Mesothelial cell of epicardium (in vitro differentiated cells): ENCODE data around the gene AMBP. TPM values are rescaled to one million over a fixed set of nuclear protein-coding genes. Genes with fewer than 3 reads are reported as not detected.
"Not testable (repeated sequence)": the region's sequence is repeated elsewhere in the genome, so short reads cannot be mapped to it uniquely, and the experiment has no call there.

Experiments
- DNase-seq, 2 experiments: peaks; one replicate each; pipeline ENCODE4 v3.0.0; 2021; ENCODE audit warnings: low spot score in 2 of 2; ENCODE audit not compliant: unreplicated experiment in 2 of 2
- H3K27ac Mint-ChIP-seq: 2 replicates; pipeline ENCODE4 v1.8.0; 2021; ENCODE audit warnings: mixed read lengths
- H3K27me3 Mint-ChIP-seq: 2 replicates; pipeline ENCODE4 v1.8.0; 2021; ENCODE audit warnings: low read depth, mixed read lengths
- H3K36me3 Mint-ChIP-seq: 2 replicates; pipeline ENCODE4 v1.8.0; 2021; ENCODE audit warnings: mixed read lengths
- H3K4me1 Mint-ChIP-seq: 2 replicates; pipeline ENCODE4 v1.8.0; 2021; ENCODE audit warnings: mixed read lengths
- H3K4me3 Mint-ChIP-seq: 2 replicates; pipeline ENCODE4 v1.8.0; 2021; ENCODE audit warnings: mild to moderate bottlenecking, moderate library complexity, mixed read lengths
- H3K9me3 Mint-ChIP-seq: 2 replicates; pipeline ENCODE4 v1.8.0; 2021; ENCODE audit warnings: mixed read lengths
- CTCF ChIP-seq: fragments of 200-600 bp; sonication (generic); IDR thresholded peaks from one replicate; pipeline ENCODE4 v1.5.0; 2021; ENCODE audit warnings: antibody characterized with exemption; ENCODE audit not compliant: unreplicated experiment
- total RNA-seq: library from RNA; stranded (reverse); gene quantifications from 3 replicates; pipeline ENCODE4 v1.2.1, GENCODE V29; 2021

The AMBP gene
- total RNA-seq, 1 donor from 2014 or later: 0.22 TPM

GRCh38 chr9:114049441-114050225, 28.5 kb downstream of the AMBP start:
- Mint-ChIP-seq H3K27ac (no peak overlapping the region), H3K36me3 (peaks cover 59% of the 10 kb centered on the region)

GRCh38 chr9:114048533-114049415, 29.3 kb downstream of the AMBP start:
- no peaks in the 10 kb centered on the region for H3K27me3 Mint-ChIP-seq
- H3K27ac Mint-ChIP-seq: no peak overlapping the region
- TF ChIP-seq CTCF: no peak
- no peak for DNase-seq
- peaks cover 20% of the 10 kb centered on the region for H3K9me3 Mint-ChIP-seq
- H3K4me3 Mint-ChIP-seq: no peak overlapping the region
- H3K36me3 Mint-ChIP-seq: peaks cover 67% of the 10 kb centered on the region
- no peaks in the 10 kb centered on the region for H3K4me1 Mint-ChIP-seq

More at GRCh38 chr9:114049441-114050225, 28.5 kb downstream of the AMBP start:
- no peak overlapping the region for H3K4me3 Mint-ChIP-seq
- no peaks in the 10 kb centered on the region for H3K27me3 Mint-ChIP-seq
- H3K9me3 Mint-ChIP-seq: peaks cover 11% of the 10 kb centered on the region
- H3K4me1 Mint-ChIP-seq: no peaks in the 10 kb centered on the region
- no peak for TF ChIP-seq CTCF
- no peak for DNase-seq

GRCh38 chr9:114047717-114048116, 30.4 kb downstream of the AMBP start:
- H3K36me3 Mint-ChIP-seq: peaks cover 72% of the 10 kb centered on the region
- no peak for DNase-seq

GRCh38 chr9:114046875-114047274, 31.2 kb downstream of the AMBP start:
- DNase-seq: no peak
- H3K9me3 Mint-ChIP-seq: peaks cover 33% of the 10 kb centered on the region
- peaks cover 73% of the 10 kb centered on the region for H3K36me3 Mint-ChIP-seq
- TF ChIP-seq CTCF: no peak
- H3K4me3 Mint-ChIP-seq: no peak overlapping the region
- H3K4me1 Mint-ChIP-seq: no peaks in the 10 kb centered on the region
- no peaks in the 10 kb centered on the region for H3K27me3 Mint-ChIP-seq
- no peak overlapping the region for H3K27ac Mint-ChIP-seq

More at GRCh38 chr9:114047717-114048116, 30.4 kb downstream of the AMBP start:
- TF ChIP-seq CTCF: no peak
- no peaks in the 10 kb centered on the region for H3K27me3 Mint-ChIP-seq
- no peaks in the 10 kb centered on the region for H3K4me1 Mint-ChIP-seq
- H3K9me3 Mint-ChIP-seq: peaks cover 29% of the 10 kb centered on the region
- H3K27ac Mint-ChIP-seq: no peak overlapping the region
- H3K4me3 Mint-ChIP-seq: no peak overlapping the region

GRCh38 chr9:114046237-114046755, 31.8 kb downstream of the AMBP start:
- no peaks in the 10 kb centered on the region for H3K4me1 Mint-ChIP-seq
- H3K36me3 Mint-ChIP-seq: peaks cover 72% of the 10 kb centered on the region
- DNase-seq: no peak
- H3K4me3 Mint-ChIP-seq: no peak overlapping the region
- no peak for TF ChIP-seq CTCF
- peaks cover 34% of the 10 kb centered on the region for H3K9me3 Mint-ChIP-seq
- H3K27ac Mint-ChIP-seq: no peak overlapping the region
- no peaks in the 10 kb centered on the region for H3K27me3 Mint-ChIP-seq

- Mint-ChIP-seq H3K9me3 (peaks cover 34% of the 10 kb centered on the region), H3K36me3 (peaks cover 65% of the 10 kb centered on the region)
- H3K27me3 Mint-ChIP-seq, H3K4me1 Mint-ChIP-seq, H3K27ac Mint-ChIP-seq, DNase-seq, H3K4me3 Mint-ChIP-seq: not testable (repeated sequence)
Observed at GRCh38 chr9:114043660-114044059, 34.4 kb downstream of the AMBP start.
